NCI-H2196 (cell line): Measurements from ENCODE around the gene TMC1.
"Not testable (repeated sequence)": the region's sequence is repeated elsewhere in the genome, so short reads cannot be mapped to it uniquely, and the experiment has no call there.

Experiments
- DNase-seq: peaks from one replicate; lab custom pipeline; 2025; ENCODE audit not compliant: unreplicated experiment; lab: John Stamatoyannopoulos, UW

The TMC1 gene

DNA sequence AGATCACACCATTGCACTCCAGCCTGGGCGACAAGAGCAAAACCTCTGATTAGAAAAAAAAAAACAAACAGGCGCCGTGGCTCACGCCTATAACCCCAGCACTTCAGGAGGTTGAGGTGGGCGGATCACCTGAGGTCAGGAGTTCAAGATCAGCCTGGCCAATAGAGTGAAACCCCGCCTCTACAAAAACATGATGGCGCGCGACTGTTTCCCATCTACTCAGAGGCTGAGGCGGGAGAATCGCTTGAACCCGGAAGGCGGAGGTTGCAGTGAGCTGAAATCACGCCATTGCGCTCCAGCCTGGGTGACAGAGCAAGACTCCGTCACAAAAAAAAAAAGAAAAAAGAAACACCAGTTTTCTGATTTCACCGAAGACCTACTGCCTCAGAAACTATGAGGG, at the start of gene TMC1:
Gene TMC1 (plus strand): TSS at position 193 of the 400 bp plus-strand sequence. CDS start 127,041 bp downstream, outside the sequence.
- not testable (repeated sequence) for DNase-seq

DNA sequence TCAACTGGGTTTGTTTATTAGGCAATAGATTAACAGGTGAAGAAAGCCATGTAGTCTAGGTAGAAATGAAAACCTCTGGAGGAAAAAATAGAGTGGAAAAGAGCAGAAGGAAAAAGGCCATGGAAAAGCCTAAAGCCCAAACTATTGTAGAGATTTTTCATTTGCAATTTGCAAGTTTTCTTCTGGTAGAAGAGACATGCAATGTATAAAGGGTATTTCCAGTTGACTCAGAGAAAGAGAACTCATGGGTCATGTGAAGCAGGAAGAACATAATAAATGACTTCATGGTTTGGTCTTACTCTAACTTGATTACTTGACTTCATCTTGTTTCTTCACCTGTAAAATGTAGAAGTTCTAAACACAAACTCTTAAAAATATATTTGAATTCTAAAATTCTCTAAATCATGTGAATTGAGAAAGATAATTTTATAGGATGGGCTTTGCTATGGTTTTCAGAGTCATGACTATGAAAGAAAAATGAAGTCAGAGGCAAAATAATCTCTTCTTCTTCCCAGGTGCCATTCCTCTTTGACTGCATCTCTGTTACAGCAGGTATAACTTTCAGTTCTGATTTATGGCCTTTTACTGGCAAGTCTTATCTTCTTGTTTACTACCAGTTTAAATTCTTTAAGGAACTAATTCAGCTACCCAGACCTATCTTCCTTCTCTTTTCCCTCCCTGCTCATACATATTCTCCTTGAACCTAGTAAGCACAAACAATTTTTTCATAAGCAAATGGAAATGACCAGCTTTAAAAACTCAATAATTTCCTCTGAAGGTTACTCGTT, 47.7 kb upstream of the TMC1 start:
- DNase-seq, result no peak

DNA sequence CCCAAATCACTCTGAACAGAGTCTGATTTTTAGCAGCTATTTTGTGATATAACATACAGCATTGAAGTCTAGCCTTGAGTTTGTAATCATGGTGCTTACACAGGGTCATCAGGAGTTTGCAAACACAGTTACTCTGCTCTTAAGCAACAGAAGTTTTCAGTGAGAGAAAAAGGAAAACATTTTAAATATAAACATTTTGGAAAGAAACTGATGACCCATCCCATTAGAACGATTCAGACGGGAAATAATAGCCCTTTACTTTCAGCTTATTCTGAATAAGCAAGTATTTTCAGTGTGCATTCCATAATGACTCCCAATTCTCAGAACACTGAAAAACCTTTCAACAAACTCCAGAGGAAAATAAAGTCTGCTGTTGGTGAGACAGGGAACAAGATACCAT, 46.7 kb upstream of the TMC1 start:
- DNase-seq, result no peak

DNA sequence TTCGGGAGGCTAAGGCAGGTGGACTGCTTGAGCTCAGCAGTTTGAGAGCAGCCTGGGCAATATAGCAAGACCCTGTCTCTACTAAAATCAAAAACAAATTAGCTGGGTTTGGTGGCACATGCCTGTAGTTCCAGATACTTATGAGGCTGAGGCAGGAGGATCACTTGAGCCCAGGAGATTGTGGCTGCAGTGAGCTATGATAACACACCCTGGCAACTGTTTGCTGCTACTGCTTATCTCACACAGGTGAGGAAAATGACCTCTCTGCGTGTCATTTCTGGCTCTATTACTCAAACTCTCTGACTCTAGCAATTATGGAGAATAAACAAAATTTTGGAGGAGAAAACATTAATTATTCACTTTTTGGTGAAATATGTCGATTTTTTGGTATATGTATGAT, 45.3 kb upstream of the TMC1 start:
- no peak for DNase-seq

DNA sequence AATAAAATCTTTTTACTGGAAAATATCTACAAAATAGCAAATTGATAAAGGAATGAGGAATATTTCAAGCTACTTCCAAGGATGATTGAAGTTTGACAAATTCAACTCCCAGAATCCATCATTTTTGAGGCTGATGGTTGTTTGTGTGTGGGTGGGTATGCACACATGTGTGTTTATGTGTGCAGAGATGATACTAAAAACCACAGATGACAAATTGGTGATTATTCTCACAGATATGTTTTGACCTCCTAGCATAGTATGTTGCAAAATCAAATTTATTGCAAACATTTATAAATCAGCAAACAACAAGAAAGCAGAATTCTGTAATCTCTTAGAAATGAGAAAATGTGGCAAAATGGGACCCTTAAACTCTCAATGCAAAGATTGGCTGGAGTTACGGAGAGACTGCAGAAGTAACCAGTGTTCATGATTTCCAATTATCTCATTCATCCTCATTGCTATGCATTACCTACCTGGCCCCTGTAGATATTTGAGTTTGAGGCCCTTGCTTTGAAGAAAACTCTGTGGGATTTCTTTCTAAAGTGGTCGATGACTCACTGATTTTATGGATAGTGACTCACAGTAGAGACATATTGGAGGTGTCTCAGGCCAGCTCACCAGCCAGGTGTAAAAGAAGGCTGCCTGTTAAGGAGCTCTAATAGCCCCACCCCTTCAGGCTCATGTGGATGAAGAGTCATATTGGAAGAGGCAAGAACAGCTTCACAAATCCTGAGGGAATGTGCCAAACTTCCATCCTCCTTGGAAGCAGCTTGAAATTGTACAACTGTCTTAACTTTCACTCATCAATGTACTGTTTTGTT, 44.6 kb upstream of the TMC1 start:
- no peak for DNase-seq

DNA sequence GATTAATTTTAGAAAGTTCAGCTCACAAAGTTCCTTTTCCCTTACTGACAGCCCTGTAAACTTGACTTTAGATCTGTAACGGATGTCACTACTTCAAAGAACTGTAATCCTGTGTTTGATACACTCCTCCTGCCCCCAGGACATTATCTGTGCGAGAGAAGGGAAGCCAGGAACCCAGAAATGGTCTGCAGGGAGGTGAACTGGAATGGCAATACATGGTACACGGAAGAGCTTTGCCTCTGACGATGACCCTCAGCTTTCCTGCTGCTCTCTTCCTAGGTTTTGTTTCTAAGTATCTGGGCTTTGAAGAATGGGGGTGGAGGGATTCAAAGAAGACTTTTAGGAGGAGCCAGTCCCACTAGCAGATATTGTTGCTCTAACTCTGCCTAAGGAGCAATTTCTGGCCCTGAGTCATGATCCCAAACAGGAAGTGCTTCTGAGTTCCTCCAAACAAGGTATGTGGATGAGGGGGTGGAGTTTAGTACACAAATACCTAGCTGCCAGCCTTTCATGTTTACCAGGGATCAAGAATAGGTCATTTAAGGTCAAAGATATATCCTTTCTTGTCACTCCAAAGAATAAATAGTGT, 43.4 kb upstream of the TMC1 start:
- peak; percentile 4 for DNase-seq

DNA sequence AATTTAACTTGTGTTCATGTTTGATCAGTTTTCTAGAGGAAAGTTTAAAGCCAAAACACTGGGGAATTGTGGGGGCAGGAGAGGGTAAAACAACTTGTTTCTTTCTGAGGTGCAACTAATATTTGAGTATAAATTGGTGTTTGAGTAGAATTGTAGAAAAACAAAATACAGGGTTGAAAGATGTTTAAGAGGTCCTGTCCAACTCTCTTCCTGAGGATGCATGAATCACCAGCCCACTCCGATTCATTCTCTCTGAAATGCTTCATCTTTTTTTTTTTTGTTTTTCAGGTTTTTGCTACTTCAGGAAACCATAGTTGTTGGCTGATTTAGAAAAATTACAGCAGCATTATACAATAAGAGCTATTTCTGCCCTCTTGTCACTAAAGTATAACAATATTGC, 42.4 kb upstream of the TMC1 start:
- no peak for DNase-seq

DNA sequence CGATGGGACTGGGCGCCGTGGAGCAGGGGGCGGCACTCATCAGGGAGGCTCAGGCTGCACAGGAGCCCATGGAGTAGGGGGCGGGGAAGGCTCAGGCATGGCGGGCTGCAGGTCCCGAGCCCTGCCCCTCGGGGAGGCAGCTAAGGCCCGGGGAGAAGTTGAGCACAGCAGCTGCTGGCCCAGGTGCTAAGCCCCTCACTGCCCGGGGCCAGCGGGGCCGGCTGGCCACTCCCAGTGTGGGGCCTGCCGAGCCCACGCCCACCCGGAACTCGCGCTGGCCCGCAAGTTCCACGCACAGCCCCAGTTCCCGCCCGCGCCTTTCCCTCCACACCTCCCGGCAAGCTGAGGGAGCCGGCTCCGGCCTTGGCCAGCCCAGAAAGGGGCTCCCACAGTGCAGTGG, 41.1 kb upstream of the TMC1 start:
- not testable (repeated sequence) for DNase-seq

DNA sequence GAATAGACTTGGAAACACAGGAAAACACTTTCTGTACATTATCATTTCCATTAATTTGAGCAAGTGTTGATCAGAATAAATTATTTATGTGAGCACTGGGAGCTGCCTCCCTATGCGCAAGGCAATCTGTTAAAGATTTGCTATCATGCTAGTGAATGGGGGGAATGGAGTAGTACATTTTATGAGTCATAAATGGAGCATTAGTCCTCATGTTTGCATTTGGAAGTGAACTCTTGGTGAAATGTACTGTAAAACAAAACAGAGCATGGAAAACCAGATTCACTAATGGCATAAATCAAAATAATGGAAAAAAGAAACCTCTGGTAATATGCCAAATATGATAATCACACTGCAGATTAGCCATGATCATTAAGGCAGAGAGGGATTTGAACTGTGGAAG, 40.5 kb upstream of the TMC1 start:
- DNase-seq, result no peak

DNA sequence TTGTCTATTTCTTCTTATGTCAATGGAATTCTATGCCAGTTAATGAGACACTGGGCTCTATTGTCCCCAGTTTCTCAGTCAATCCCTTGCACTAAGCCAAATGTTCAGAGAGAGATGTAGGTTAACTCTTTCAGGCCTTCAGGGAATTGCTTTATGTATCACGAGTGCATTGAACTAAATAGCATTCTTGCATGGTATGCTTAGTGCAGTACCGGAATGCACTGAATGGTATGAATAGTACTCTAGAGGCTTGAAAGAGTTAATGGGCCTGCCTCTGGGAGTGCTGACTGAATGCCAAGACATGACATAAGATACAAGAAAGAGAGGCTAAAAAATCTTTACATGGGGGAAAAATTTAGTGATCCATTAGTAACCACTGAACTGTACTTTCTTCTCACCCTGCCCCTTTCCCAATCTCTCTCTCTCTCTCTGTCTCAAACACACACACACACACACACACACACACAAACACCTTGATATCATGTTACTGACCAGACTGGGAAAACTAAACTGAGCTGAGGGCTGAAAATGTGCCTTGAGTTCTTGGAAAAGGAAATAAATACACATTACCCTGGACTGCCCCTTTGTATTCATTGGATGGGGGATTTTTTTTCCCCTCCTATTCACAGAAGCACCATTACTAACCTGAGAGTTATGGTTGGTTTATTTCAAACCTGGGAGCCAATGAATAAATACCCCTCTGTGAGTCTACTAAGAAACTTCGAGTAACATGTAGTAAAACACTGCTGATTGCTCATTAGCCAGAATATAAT, 35.4 kb upstream of the TMC1 start:
- DNase-seq, result no peak

DNA sequence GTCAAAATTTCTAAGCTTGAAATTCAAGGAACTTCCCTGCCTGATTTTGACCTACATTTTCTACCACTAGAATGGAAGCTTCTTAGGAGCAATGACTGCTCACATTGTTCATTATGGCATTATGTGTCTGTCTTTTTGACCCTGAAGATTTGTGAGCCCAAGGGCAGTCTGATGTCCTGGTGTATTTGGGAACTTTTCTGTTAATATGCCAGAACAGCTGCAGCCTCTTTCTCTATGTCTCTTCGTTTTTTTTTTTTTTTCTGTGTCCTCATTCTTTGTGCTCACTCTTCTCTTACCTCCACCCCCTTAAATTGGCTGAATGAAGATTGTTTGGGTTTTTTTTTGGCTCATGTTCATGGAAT, 34.8 kb upstream of the TMC1 start:
- DNase-seq, result no peak

DNA sequence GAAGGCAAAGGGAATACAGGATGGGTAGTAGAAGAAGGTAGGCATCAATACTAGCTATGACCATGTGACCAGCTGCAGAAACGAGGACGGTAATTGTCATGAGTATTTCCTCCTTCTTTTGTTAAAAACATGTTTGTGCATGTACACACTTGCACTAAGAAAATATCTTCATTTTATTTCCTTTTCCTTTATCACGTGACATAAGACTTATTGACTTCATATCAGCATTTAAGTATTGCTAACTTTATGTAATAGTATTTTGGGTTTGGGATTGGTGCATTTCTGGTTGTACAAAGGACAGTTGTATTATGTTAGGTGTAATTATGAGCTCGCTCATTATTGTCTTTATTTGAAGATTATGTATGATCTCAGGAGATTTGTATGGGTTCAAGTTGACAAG, 33.7 kb upstream of the TMC1 start:
- DNase-seq, result not testable (repeated sequence)

DNA sequence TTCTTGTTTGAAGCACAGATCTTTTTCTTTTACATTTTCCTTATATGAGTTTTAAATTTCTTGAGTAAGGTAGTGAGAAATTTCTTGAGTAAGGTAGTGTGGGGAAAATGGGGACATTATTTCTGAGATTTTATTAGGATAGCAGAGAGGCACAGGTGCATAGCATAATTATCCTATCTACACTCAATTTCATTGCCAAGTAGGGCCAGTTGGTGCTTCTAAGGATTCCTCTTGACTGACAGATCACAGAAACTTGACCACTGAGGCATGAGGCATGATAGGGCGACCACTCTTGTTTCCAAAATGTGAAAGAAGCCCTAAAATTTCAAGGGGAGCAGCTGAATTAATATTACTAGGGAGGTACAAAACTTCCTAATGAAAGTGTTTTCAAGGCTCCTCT, 31.4 kb upstream of the TMC1 start:
- no peak for DNase-seq

DNA sequence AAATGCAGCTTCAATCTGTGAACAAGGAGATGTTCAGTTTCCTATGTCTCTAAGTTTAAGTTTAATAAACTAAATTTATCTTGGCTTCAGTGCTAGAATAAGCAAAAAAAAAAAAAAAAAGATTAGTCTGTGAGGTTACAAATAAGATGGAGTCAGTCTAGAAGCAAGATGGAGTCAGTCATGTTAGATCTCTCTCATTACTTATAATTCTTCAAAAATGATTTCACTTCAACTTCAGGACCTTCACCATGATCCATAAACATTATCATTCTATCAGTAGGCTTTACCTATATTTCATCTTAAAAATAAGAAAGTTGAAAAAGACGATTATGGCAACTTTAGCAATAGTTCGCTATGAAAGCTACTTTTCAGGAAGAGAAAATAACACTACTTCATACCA, 30.2 kb upstream of the TMC1 start:
- no peak for DNase-seq

DNA sequence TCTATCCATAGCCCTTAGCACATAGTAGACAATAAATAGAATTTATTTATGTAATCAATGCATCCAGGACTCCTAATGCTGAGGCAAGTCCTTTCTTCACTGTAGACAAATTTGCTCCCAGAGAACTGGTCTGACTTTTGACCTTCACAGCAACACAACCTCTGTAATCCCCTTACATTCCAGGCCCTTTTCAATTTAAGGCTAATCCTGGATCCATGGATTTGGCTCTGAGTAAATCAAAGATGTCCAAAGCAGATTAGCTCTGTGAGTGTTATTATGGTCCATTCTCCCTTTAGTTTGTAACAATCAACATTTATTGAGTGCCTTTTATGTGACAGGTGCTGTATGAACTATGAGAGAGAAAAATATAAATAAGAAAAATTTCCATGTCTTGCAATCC, 27.4 kb upstream of the TMC1 start:
- DNase-seq, result no peak

DNA sequence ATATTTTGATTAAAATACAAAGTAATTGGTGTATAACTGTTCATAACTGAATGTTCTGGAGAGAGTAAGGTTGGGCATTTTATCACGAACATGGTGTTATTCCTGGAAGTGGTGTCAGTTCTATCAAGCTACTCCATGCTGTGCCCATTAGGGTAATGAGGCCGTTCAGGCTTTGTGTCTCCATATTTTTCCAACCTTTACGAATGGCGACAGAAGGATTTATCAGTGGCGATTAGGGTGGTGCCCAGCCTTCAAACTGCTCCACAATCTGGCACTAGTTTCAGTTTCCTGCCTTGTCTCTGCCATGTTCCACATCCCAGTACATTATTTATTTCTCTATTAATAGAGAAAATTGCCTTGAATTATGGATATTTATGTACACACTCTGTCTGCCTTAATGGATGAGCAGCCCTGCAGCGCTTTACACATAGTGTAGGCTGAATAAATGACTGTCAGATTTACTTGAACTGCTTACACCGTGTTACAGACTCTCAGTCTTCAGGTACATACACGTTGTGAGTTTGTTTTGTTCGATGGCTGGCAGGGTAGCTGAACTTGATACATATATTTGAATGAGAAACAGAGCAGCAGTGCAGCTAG, 23.9 kb upstream of the TMC1 start:
- no peak for DNase-seq

DNA sequence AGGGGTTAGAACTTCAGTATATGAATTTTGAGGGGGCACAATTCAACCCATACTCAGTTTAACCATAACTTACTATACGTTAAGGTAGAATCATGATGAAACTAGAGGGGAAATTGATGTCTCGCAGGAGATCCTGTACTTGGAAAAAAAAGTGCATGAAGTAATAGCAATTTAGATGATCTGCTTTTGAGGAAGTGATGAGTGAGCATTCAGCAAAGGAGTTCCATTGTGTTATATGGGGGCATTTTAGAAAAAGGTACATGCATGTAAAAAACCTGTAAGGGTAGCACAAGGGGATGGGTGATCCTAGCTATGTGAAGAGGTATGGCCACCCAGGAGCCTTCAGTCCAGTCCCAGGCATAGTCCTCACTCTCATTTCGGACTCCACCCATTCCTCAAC, 14.8 kb upstream of the TMC1 start:
- DNase-seq, result no peak

DNA sequence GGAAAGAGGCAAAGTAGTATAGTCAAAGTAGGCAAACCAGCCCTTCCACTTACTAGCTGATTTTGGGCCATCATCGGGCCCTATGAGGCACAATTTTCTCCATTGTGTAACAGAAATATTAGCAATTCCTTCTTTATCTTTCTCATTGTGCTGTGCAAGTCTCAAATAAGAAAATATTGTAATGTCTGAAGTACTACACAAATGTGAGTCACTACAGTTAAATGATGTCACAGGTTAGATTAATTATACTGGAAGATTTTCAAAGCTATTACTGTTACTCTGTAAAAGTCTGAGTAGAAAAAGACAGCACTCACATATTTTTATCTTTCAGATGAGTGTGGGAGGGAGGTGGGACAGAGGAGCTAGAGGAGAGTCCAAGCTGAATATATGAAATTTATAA, 12.4 kb upstream of the TMC1 start:
- no peak for DNase-seq

DNA sequence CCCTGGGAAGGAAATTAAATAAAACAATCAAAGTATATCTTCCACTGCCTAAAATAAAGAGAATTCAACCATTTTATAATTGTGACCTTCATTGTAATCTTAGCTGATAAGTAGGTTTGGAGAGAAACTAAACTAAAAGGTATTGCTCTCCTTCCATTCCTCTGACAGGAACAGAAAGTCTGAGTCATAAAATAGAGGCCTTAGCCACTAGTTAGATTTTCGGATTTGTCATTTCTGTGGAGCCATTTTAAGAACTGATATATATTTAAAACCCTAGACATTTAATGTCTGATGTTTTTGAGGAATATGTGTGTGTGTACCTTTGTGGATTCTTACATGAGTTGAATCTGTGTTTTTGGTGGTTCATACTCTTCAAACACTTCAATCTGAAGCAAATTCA, 11.8 kb upstream of the TMC1 start:
- DNase-seq, result no peak

DNA sequence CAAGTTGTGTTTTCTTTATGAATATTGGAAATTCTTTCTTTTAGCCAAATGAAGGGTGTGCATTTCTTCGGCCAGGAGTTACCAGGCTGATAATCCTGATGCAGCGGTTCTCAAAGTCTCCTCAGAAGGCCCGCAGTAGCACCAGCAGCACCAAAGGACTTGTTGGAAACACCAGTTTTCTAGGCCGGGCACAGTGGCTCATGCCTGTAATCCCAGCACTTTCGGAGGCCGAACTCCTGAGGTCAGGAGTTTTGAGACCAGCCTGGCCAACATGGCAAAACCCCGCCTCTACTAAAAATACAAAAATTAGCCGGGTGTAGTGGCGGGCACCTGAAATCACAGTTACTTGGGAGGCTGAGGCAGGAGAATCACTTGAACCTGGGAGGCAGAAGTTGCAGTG, 397 bp upstream of the TMC1 start:
- DNase-seq, result not testable (repeated sequence)
